Measurements from ENCODE around the gene SPINK2.

SPINK2 gene, protein sequence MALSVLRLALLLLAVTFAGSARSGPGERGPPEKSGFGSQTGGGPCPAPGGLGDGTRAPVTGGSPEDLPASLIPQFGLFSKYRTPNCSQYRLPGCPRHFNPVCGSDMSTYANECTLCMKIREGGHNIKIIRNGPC

DNA sequence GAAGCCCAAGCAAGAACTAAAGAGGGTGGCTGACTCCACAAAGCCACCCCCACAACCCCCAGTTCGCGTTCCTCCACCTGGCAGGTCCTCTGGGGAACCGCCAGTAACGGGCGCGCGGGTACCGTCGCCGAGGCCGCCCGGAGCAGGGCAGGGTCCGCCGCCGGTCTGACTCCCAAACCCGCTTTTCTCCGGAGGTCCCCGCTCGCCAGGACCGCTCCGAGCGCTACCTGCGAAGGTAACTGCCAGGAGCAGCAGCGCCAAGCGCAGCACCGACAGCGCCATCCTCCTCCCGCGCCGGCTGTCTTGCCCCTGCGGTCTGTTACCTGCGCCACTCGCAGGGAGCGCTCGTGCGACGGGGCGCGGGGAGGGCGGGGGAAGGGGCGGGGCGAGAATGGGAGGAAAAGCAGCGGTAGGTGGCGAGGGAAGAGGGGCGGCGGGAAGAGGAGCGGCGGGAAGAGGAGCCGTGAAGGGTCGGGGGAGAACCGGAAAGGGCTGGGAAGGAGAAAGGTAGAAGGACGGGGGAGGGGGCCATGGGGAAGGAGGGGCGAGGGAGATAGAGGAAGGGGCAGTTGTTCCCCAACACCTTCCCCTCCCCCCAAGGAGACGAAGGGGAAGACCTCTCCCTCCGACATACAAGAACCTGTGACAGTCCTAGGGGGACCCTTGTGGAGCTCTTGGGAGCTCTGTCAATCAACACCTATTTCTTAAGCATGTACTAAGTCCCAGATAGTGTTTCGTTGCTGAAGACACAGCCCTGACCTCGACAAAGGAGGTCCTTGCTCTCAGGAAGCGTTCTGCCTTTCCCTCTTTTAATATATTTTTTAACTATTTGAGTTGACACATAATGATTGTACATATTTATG lies at the start of gene SPINK2:
Gene SPINK2 (minus strand): TSS at position 321 of the 863 bp plus-strand sequence. CDS start 39 bp downstream, at position 282.
- no peak within 1 kb of the TSS for H3K27ac ChIP-seq (ENCODE audit: low read depth, low read length)
- no peaks in the 10 kb centered on the region for H3K36me3 ChIP-seq (ENCODE audit: insufficient read depth, low read length)
- H3K4me3 ChIP-seq (ENCODE audit: low read depth, low read length), result peak within 1 kb of the TSS; percentile 69
- H3K4me1 ChIP-seq (ENCODE audit: control insufficient read depth, insufficient read depth, low read length, unreplicated experiment), result no peaks in the 10 kb centered on the region
- peaks cover 28% of the 10 kb centered on the region for H3K27me3 ChIP-seq (ENCODE audit: insufficient read depth, low read length)
- H3K79me2 ChIP-seq (ENCODE audit: control insufficient read depth, insufficient read depth, low read length, unreplicated experiment), result no peaks in the 10 kb centered on the region
- no peak within 1 kb of the TSS for H2AFZ ChIP-seq (ENCODE audit: low read length, unreplicated experiment)

DNA sequence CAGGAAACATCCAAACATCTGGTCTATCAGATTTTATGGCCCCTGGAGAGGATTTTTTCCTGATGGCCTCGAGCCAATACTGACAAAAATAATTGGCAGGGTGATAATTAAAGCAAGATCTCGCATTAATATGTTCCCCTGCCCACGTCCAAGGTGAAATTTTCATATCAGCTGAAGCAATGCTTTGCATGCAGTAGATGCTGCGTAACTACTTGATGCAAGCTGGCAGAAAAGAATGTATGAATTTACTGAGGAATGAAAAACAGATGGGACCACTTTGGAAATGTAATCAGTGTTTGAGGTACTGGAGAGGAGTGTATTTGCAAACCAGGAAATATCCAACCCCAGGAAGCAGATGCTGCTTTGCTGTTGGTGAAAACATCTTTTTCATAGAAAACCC lies 49.4 kb upstream of the SPINK2 start:
- Histone ChIP-seq H3K79me2 (ENCODE audit: control insufficient read depth, insufficient read depth, low read length, unreplicated experiment) (no peaks in the 10 kb centered on the region), H3K27me3 (ENCODE audit: insufficient read depth, low read length) (no peaks in the 10 kb centered on the region), H3K4me3 (ENCODE audit: low read depth, low read length) (no peak overlapping the region), H3K36me3 (ENCODE audit: insufficient read depth, low read length) (no peaks in the 10 kb centered on the region), H2AFZ (ENCODE audit: low read length, unreplicated experiment) (peak overlapping the region; percentile 39), H3K27ac (ENCODE audit: low read depth, low read length) (no peak overlapping the region), H3K4me1 (ENCODE audit: control insufficient read depth, insufficient read depth, low read length, unreplicated experiment) (no peaks in the 10 kb centered on the region)

DNA sequence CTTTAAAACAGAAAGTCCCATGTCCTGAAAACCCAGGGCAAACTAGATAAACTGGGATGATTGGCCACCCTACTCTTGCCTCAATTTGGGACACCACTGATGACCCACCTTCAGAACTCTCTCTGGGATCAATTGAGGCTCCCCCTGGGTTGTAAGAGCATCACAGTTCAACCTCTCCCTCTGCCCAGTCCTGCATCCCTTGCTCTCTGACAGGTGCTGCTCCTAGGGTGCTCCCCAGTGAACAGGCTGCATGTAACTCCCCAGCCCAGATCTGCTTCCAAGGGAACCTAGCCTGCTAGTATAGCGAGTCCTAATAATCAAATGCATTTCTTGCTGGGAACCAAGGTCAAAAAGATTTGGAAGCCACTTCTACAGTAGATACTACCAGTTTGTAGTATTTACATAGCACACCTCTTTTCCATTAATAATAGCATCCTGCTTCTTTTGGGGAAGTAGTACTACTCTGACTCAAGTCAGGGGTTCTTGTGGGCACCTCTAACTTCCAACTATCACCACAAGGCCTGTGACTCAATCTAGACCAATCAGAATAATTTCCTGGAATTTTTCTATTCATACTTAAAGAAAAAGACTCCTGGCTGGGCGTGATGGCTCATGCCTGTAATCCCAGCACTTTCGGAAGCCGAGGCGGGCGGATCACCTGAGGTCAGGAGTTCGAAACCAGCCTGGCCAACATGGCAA lies 42.1 kb upstream of the SPINK2 start:
- no peak overlapping the region for H3K4me3 ChIP-seq (ENCODE audit: low read depth, low read length)
- no peaks in the 10 kb centered on the region for H3K27me3 ChIP-seq (ENCODE audit: insufficient read depth, low read length)
- H3K27ac ChIP-seq (ENCODE audit: low read depth, low read length), result no peak overlapping the region
- no peaks in the 10 kb centered on the region for H3K36me3 ChIP-seq (ENCODE audit: insufficient read depth, low read length)
- H3K4me1 ChIP-seq (ENCODE audit: control insufficient read depth, insufficient read depth, low read length, unreplicated experiment), result no peaks in the 10 kb centered on the region
- H3K79me2 ChIP-seq (ENCODE audit: control insufficient read depth, insufficient read depth, low read length, unreplicated experiment), result no peaks in the 10 kb centered on the region
- no peak overlapping the region for H2AFZ ChIP-seq (ENCODE audit: low read length, unreplicated experiment)

DNA sequence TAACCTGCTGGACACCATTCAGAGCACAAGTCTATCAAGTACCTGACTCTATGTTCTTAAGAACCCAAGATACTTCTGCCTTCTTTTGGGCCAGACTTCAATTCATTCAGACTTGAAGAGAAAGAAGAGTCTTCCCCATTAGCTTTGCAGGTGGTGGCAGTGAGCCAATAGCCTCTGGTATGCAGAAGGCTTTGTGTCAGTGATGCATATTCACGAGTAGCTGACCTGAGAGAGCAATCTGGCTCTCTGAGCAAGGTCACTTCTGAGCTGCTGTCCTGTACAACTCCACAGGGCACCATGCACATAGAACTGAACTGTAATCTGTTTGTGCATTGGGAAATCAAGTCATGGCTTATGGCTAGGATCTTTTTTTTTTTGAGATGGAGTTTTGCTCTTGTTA lies 39.9 kb upstream of the SPINK2 start:
- Histone ChIP-seq H3K36me3 (ENCODE audit: insufficient read depth, low read length) (no peaks in the 10 kb centered on the region), H3K27ac (ENCODE audit: low read depth, low read length) (no peak overlapping the region)

DNA sequence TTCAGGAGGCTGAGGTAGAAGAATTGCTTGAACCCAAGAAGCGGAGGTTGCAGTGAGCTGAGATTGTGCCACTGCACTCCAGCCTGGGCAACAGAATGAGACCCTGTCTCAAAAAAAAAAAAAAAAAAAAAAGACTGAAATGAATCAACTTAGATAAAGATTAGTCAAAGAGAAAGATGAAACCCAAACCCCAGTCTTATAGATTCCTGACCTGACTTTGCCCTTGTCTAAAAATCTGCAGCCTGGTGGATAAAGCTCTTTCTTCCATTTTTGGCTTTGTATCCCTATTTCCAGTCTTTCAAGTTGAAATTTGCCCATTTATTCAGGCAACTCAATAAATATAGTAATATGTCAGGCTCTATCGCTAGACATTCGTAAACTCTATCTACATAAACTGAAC lies 39.3 kb upstream of the SPINK2 start:
- no peaks in the 10 kb centered on the region for H3K79me2 ChIP-seq (ENCODE audit: control insufficient read depth, insufficient read depth, low read length, unreplicated experiment)
- no peak overlapping the region for H3K27ac ChIP-seq (ENCODE audit: low read depth, low read length)
- no peak overlapping the region for H3K4me3 ChIP-seq (ENCODE audit: low read depth, low read length)
- H3K36me3 ChIP-seq (ENCODE audit: insufficient read depth, low read length), result no peaks in the 10 kb centered on the region
- no peak overlapping the region for H2AFZ ChIP-seq (ENCODE audit: low read length, unreplicated experiment)
- no peaks in the 10 kb centered on the region for H3K4me1 ChIP-seq (ENCODE audit: control insufficient read depth, insufficient read depth, low read length, unreplicated experiment)
- H3K27me3 ChIP-seq (ENCODE audit: insufficient read depth, low read length), result no peaks in the 10 kb centered on the region; the same call in 1 of the 2 replicates

More for the DNA sequence above, 39.9 kb upstream of the SPINK2 start:
- Histone ChIP-seq H3K4me1 (ENCODE audit: control insufficient read depth, insufficient read depth, low read length, unreplicated experiment) (no peaks in the 10 kb centered on the region), H3K27me3 (ENCODE audit: insufficient read depth, low read length) (no peaks in the 10 kb centered on the region; the same call in 1 of the 2 replicates), H3K79me2 (ENCODE audit: control insufficient read depth, insufficient read depth, low read length, unreplicated experiment) (no peaks in the 10 kb centered on the region), H3K4me3 (ENCODE audit: low read depth, low read length) (no peak overlapping the region), H2AFZ (ENCODE audit: low read length, unreplicated experiment) (no peak overlapping the region)

DNA sequence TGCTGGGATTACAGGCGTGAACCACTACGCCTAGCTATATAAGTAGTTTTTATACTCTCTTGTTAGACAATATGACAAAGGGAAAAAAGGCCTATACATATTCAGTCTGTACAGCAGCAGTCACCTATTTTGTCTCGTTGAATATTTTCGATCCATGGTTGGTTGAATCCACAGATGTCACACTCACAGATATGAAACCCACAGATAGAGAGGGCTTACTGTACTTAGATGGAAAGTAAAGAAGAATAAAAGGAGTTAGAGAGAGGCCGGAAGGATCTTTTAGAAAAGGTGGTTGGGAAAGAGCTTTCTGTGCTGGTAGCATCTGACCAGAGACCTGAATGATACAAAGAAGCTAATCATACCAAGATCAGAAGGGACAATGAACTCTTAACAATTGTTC lies 38.3 kb upstream of the SPINK2 start:
- Histone ChIP-seq H3K4me1 (ENCODE audit: control insufficient read depth, insufficient read depth, low read length, unreplicated experiment) (no peaks in the 10 kb centered on the region), H3K27me3 (ENCODE audit: insufficient read depth, low read length) (no peaks in the 10 kb centered on the region; the same call in 1 of the 2 replicates), H3K27ac (ENCODE audit: low read depth, low read length) (no peak overlapping the region), H3K79me2 (ENCODE audit: control insufficient read depth, insufficient read depth, low read length, unreplicated experiment) (no peaks in the 10 kb centered on the region), H3K4me3 (ENCODE audit: low read depth, low read length) (no peak overlapping the region), H2AFZ (ENCODE audit: low read length, unreplicated experiment) (no peak overlapping the region), H3K36me3 (ENCODE audit: insufficient read depth, low read length) (no peaks in the 10 kb centered on the region)

DNA sequence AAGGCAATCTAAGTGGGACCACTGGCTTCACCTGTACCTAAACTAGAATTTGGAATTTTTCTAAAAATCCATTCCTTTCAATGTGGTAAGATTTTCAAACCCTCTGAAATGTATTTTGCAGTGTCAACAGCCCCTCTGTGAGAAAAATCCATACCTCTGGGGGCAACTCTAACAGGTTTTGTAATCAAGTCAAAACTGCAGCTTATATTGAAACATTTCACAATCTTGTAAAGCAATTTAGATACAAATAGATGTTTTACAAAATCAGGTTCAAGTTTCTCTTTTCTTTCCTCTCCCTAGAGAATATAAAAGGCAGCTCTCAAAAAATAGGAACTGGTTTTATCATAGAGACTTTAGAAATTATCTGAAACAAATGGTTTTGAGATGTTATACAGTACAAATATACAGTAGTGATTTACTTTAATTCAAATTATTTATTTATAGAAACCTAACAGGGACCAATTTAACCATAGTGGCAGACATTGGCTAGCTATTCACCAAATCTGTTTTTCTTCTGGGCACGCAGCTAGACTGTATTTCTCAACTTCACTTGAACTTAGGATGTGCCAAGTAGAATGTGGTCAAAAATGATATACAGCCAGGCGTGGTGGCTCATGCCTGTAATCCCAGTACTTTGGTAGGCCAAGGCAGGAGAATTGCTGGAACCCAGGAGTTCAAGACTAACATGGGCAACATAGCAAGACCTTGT lies 36.3 kb upstream of the SPINK2 start:
- no peaks in the 10 kb centered on the region for H3K4me1 ChIP-seq (ENCODE audit: control insufficient read depth, insufficient read depth, low read length, unreplicated experiment)
- no peaks in the 10 kb centered on the region; the same call in 1 of the 2 replicates for H3K27me3 ChIP-seq (ENCODE audit: insufficient read depth, low read length)
- H3K36me3 ChIP-seq (ENCODE audit: insufficient read depth, low read length), result no peaks in the 10 kb centered on the region
- no peak overlapping the region for H3K27ac ChIP-seq (ENCODE audit: low read depth, low read length)
- H3K4me3 ChIP-seq (ENCODE audit: low read depth, low read length), result no peak overlapping the region
- H2AFZ ChIP-seq (ENCODE audit: low read length, unreplicated experiment), result no peak overlapping the region
- no peaks in the 10 kb centered on the region for H3K79me2 ChIP-seq (ENCODE audit: control insufficient read depth, insufficient read depth, low read length, unreplicated experiment)

DNA sequence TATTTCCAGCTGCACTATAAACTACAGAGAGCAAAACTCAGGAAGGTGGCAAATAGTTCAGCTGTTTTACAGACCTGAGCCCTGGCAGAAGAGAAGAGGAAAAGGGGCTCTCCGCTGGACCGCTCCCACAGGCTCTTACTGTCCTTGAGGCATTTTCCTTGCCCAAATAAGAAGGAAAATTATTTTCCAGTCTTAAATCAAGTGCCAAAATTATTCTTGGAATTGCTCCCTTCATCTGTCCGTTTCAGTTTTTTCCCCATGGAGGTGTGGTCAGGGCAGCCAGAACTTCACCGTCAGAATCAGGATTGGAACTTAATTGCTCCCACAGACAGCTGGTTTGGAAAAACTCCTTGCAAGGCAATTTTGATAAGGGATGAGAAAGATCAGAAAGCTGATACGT lies 35.2 kb upstream of the SPINK2 start:
- Histone ChIP-seq H3K79me2 (ENCODE audit: control insufficient read depth, insufficient read depth, low read length, unreplicated experiment) (no peaks in the 10 kb centered on the region), H3K36me3 (ENCODE audit: insufficient read depth, low read length) (no peaks in the 10 kb centered on the region), H3K4me1 (ENCODE audit: control insufficient read depth, insufficient read depth, low read length, unreplicated experiment) (no peaks in the 10 kb centered on the region), H2AFZ (ENCODE audit: low read length, unreplicated experiment) (no peak overlapping the region), H3K27ac (ENCODE audit: low read depth, low read length) (no peak overlapping the region), H3K27me3 (ENCODE audit: insufficient read depth, low read length) (no peaks in the 10 kb centered on the region; the same call in 1 of the 2 replicates), H3K4me3 (ENCODE audit: low read depth, low read length) (no peak overlapping the region)

DNA sequence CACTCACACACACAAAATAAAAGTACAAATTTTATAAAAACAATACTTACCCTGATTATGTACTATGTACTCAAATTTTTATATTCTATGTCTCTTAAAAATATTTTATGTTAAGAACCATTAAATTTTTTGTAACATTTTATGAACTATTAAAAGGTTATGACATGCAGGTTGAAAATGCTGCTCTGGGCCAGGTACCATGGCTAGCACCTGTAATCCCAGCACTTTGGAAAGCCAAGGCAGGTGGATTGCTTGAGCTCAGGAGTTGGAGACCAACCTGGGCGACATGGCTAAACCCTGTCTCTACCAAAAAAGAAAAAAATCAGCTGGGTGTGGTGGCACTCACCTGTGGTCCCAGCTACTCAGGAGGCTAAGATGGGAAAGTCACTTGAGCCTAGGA lies 29.4 kb upstream of the SPINK2 start:
- Histone ChIP-seq H3K27me3 (ENCODE audit: insufficient read depth, low read length) (no peaks in the 10 kb centered on the region), H3K4me1 (ENCODE audit: control insufficient read depth, insufficient read depth, low read length, unreplicated experiment) (no peaks in the 10 kb centered on the region), H3K27ac (ENCODE audit: low read depth, low read length) (no peak overlapping the region), H3K36me3 (ENCODE audit: insufficient read depth, low read length) (no peaks in the 10 kb centered on the region), H3K4me3 (ENCODE audit: low read depth, low read length) (no peak overlapping the region), H3K79me2 (ENCODE audit: control insufficient read depth, insufficient read depth, low read length, unreplicated experiment) (no peaks in the 10 kb centered on the region), H2AFZ (ENCODE audit: low read length, unreplicated experiment) (no peak overlapping the region)

DNA sequence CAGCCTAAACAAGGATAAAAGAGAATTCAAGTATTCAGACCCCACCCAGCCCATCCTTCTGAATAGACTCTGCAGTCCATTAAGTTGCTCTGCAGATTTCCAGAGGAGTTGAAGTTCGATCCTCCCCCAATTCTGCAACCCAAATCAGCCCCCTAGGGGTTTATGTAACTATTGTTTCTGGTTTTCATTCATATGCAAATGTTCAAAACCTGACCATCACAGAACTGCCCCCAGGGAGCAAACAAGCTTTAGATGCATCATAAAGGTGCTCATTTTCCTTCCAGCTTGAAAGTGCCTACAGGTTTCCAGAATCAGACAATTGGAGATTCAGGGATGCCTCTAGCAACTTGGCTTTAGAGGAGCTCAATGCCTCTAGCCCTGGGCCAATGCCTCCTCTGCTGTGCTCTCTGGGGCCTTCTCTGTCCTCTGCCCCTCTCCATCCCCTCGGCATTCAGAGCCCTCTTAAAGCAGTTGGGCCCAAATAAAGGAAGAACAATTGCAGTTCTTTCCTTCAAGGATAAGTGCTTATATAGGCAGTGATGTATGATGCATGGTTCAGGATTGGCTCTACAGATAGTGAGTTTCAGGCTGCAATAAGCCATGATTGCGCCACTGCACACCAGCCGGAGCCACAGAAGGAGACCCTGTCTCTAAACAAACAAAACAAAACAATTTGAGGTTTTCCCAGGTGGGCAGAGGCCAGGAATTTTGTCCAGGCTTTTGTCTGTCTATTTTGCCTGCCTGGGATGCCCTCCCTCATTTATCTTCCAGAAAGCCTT lies 23.5 kb upstream of the SPINK2 start:
- Histone ChIP-seq H3K79me2 (ENCODE audit: control insufficient read depth, insufficient read depth, low read length, unreplicated experiment) (no peaks in the 10 kb centered on the region), H3K4me3 (ENCODE audit: low read depth, low read length) (no peak overlapping the region), H3K4me1 (ENCODE audit: control insufficient read depth, insufficient read depth, low read length, unreplicated experiment) (no peaks in the 10 kb centered on the region), H3K27ac (ENCODE audit: low read depth, low read length) (no peak overlapping the region), H3K27me3 (ENCODE audit: insufficient read depth, low read length) (no peaks in the 10 kb centered on the region), H3K36me3 (ENCODE audit: insufficient read depth, low read length) (no peaks in the 10 kb centered on the region), H2AFZ (ENCODE audit: low read length, unreplicated experiment) (no peak overlapping the region)

Data from ACC112 (cell line).